A673 (cell line): ENCODE measurements around the gene LIN54.

Experiments used
- CTCF ChIP-seq: fragments of 300-800, 200-600 bp; sonication (generic); conservative IDR thresholded peaks from 2 replicates; pipeline ENCODE4 v1.5.1; 2017; ENCODE audit warnings: low read depth, mild to moderate bottlenecking, antibody characterized with exemption, low read length, moderate library complexity, mixed read lengths
- EZH2 ChIP-seq: fragments of 200-600 bp; sonication (generic); IDR thresholded peaks from 2 replicates; pipeline ENCODE4 v1.6.1; 2017; ENCODE audit warnings: borderline replicate concordance, low read depth, mild to moderate bottlenecking, mixed read lengths, antibody characterized with exemption, low read length; ENCODE audit not compliant: poor library complexity, severe bottlenecking

DNA sequence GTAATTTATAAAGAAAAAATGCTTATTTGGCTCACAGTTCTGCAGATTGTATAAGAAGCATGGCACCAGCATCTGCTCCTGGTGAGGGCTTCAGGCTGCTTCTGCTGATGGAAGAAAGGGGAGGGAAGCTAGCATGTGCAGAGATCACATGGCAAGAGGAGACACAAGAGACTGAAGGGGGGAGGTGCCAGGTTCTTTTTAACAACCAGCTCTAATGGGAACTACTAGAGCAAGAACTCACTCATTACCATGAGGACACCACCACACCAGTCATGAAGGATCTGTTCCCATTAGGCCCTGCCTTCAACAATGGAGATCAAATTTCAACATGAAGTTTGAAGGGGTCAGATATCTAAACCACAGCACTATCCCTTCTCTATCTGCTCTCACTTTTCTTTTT is 14.9 kb upstream of the LIN54 start:
- TF ChIP-seq CTCF (no peak), EZH2 (no peak)
